ENCODE results near the gene UVSSA. TPM values are rescaled to one million over a fixed set of nuclear protein-coding genes. Genes with fewer than 3 reads are reported as not detected.
"Not testable (repeated sequence)": the region's sequence is repeated elsewhere in the genome, so short reads cannot be mapped to it uniquely, and the experiment has no call there.

Gene UVSSA
- total RNA-seq, 1 donor from 2014 or later = 9.7 TPM

DNA sequence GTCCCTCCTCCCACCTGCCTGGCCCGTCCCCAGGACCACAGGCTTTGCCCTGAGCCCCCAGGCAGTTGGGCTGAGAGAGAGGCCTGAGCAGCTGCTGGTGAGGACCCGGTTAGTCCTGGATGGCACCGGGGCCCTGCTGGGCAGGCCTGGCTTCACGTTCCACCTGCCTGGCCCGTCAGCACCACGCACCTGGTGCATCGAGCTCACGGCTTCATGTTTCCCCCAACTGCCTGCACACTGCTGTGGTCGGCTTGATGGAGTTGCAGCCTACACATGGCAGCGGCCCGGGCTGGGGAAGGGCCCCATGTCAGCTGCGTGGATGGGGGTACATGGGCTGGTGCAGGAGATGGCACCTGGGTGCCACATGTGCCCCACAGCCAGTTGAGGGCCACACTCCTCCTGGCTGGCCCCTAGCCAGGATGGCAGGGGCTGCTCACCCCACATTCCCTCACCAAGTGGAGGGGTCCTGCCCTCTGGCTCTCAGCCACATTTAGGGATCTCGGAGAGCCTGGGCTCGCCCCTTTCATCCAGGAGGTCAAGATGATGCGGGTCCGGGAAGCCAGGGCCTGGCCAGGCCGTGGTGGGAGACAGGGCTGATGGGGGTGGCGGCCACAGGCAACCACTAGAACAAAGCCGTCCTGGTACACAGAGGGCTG, 30.7 kb downstream of the UVSSA start:
- no peak for DNase-seq

DNA sequence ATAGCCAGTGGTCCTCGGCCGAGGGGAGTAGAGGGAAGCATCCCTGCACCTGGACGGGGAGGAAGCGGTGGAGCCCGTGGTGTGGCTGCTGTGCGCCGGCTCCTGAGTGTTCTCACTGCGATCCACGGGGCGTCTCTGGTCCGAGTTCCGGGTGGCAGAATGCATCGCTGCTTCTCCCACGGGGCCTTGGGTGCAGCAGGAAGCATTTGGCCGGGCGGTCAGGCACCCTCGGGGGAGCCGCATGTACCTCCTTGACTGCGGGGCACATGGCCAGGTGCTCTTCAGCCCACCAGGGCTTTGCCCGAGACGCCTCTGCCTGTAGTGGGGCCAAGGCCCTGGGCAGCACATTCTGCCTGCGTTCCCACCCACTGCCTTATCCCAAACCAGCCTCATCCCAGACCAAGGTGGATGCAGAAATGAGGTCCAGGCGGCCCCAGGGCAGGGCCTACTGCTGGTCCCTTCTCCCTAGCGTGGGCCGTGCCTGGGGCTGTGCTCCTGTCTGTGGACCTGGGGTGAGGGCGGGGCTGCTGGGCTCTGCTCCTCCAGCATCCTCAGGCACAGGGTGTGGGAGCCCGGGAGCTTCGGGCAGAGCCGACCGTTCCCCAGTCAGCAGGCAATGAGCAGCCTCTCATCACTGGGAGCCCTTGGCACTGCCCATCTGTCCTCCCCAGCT, 31.7 kb downstream of the UVSSA start:
- DNase-seq = no peak

DNA sequence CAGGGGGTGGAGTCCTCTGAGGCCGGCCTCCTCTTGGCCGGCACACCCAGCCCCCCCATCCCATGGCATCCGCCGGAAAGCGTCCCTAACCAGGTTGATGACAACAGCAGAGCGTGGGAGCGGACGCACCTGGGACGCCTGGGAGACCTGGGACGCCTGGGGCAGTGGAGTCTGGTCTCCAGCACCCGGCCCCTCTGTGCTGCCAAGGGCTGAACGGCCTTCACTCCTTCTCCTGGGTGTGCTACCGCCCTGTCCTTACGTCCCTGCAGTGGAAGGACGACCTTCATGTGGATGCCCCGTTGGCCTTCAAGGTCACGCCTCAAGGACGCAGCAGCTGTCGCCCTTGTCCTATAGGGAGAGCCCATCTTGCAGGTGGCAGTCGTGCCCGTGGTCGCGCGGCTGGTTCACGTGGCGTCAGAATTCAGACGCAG, 32.4 kb downstream of the UVSSA start:
- no peak for DNase-seq

DNA sequence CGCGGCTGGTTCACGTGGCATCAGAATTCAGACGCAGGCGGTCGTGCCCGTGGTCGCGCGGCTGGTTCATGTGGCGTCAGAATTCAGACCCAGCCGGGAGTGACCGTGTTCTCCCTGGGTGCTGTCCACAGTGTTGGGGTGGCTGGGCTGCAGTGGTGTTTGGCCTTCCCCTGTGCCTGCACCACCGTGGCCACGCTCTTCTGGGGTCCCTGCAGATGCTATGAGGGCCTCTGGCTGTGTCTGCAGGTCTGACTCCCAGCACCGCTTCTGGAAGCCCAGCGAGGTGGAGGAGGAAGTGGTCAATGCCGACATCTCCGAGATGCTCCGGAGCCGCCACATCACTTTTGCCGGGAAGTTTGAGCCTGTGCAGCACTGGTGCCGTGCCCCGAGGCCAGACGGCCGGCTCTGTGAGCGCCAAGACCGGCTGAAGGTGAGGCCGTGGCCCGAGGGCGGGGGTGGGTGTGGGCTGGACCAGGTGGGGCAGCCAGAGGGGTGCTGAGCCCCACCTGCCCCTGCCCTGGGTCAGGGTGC, 32.9 kb downstream of the UVSSA start:
- no peak for DNase-seq

DNA sequence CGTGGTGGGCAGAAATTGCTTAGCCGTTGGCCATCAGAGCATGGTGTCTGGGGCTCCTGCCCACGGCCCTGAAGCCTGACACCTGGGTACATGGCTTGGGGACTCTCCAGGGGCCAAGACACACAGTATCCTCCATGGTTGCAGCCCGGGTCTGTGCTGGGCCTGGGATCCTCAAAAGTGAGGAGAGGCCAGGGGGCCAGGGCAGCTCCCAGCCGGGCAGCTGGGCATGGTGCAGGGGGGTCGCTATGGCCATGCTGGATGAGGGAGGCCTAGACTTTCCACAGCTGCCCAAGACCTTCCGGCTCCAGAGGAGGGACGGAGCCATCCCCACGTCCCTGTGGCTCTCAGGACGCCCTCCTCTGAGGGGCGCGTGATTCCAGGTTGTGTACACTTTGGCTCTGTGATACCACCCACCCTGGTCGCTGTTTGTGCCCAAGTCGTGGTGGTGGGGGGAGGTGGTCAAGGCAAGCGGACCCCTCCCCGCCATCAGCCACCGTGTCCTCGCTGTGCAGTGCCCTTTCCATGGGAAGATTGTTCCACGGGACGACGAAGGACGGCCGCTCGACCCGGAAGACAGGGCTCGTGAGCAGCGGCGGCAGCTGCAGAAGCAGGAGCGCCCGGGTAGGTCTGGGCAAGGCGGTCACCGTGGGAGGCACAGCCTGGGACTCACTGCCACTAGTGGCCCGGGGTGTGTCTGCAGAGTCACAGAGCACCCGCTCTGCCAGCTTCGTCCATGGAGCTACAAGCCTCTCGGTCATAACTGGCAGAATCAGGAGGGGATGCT, 33.6 kb downstream of the UVSSA start:
- no peak for DNase-seq

DNA sequence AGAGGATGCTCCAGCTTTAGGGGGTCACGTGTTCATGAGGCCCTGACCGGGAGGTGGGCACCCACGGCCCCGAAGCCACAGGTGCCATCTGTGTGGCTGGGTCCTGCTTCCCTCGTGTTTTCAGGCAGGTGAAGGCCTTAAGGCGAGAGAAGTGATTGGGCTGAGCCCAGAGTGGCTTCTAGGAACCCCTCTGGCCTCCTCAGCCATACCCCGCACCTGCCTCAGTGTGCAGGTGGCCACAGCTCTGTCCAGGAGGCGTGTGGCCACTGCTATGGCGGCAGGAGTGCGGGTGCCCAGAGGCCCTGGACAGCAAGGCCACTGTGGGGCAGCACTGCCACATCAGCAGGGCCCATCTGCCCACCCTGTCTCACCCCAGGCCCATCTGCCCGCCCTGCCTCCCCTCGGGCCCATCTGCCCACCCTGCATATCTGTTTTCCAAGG, 34.2 kb downstream of the UVSSA start:
- no peak for DNase-seq

DNA sequence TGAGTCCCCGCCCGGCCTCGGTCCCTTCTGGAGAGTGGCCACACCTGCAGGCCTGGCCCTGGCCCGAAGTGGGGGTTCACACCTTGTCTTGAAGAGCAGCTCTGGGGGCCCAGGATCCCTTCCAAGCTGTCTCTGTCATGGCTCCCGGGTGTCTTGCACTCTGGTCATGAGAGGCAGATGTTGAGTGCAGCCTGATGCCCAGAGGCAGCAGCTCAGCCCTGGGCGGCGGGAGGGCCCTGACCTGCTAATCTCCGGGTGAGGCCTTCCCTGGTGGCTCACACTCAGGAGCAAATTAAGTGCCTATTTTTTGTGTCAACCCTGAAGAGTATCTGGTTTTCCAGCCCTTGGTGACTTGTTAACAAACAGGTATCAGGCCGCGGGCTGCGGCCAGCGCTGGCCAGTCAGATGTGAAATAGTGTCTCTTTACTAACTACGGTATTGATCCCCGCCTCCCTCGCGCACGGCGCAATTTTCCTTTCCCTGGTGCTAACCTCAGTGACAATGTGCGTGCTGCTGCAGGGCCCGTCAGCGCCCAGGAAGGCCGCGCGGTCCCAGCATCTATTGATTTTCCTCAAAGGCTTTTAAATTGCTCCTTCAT, 35.0 kb downstream of the UVSSA start:
- DNase-seq = no peak

DNA sequence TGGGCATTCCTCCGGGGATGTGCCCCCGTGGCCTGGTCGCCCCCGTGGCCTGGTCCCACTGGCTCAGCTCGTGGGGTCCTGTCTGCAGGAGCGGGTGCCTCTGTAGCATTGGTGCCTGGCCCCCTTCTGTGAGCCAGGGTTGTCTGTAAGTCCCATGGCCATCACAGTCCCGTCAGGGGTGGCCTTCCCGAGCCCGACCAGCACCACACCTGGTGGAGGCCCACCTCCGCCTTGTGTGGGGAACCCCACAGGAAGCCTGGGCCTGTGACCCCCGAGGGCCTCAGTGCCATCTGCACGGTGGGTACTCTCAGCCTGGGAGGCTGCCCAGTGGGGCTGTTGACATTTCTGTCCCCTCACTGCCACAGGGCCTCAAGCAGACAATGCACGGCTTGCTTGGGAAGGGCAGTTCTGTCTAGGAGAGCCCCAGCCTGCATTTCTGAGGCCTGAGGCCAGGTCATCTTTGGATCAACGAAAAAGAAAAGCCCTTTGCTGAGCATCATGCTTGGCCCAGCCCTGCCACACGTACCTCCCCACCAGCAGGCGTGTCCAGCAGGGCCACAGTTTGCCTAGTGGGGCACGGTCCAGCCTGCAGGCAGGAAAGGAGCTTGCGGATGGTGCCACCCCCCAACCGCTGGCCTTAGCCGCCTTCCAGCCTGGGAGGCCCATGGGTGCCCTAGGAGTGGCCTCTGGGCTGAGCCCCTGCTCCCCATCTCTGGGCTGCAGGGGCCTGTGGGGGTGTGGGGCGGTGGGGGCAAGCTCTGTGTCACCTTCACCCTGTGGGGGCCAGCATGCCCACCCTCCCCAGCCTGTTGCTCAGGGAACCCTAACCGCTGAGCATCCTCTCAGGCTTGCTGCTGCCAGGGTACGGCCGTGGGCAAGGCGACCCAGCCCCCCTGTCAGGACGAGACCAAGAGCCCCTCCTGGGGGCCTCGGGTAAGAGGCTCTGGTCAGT, 36.0 kb downstream of the UVSSA start:
- DNase-seq = no peak

DNA sequence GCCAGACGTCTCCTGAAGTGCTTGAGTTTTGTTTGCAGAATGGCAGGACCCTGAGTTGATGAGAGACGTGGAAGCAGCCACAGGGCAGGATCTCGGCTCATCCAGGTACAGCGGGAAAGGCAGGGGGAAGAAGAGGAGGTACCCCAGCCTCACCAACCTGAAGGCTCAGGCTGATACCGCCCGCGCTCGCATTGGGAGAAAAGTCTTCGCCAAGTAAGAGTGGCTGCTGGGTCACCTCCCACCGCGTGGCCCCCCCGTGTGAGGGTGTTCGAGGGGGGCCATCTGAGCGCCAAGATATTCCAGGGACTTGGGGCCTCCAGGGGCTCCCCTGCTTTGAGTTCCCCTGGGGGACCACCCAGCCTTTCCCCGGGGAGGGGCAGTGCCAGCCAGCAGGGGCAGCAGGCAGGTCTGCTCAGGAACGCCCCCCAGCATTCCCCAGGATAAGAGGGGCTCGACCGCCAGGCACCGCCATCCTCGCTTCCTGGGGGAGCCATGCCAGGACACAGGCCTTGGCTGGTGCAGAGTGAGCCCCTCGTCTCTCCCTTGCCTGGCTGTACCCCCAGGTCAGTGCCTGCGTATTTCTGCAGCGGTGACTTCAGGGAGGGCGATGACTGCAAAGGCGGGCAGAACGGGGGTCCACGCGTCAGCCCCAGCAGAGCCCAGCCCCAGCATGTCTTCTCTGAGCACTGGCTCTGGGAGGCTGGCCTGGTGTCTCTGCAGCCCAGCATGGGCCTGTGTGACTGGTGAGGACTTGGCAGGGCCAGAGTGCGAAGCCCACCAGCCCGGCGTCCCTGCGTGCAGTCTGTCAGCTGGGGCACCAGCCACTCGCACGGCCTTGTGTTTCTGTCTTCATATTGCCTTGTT, 37.0 kb downstream of the UVSSA start:
- DNase-seq = no peak

DNA sequence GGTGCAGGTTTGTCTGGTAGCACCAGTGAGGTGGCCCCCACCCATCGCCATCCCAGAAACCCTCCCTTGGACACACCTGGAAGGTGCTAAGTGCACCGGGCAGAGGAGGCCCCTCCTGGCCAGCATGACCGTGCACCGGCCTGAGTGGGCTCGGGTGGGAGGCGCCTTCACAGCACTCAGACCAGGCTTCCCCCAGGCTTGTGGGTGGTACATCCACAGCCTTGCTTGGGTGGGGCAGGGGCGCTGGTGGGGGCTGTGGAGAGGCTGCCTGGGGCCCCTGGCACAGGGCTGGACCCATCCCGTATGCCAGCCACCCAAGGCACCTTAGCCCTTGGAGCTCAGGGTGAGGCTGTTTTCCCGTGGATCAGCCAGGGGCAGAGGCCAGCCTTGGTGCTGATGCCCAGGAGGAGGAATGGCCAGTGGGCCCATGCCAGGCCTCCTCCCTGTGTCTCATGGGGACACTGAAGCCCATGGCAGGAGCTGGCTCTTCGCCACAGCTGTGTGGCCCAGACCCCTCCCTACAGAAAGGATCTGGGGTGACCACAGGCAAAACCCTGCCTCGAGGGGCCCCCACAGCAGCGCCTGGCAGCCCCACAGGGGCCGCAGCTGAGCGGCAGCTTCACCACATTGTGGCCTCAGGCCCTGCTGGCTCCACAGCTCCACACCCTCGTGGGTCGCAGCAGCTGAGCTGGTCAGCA, 37.8 kb downstream of the UVSSA start:
- DNase-seq = no peak

DNA sequence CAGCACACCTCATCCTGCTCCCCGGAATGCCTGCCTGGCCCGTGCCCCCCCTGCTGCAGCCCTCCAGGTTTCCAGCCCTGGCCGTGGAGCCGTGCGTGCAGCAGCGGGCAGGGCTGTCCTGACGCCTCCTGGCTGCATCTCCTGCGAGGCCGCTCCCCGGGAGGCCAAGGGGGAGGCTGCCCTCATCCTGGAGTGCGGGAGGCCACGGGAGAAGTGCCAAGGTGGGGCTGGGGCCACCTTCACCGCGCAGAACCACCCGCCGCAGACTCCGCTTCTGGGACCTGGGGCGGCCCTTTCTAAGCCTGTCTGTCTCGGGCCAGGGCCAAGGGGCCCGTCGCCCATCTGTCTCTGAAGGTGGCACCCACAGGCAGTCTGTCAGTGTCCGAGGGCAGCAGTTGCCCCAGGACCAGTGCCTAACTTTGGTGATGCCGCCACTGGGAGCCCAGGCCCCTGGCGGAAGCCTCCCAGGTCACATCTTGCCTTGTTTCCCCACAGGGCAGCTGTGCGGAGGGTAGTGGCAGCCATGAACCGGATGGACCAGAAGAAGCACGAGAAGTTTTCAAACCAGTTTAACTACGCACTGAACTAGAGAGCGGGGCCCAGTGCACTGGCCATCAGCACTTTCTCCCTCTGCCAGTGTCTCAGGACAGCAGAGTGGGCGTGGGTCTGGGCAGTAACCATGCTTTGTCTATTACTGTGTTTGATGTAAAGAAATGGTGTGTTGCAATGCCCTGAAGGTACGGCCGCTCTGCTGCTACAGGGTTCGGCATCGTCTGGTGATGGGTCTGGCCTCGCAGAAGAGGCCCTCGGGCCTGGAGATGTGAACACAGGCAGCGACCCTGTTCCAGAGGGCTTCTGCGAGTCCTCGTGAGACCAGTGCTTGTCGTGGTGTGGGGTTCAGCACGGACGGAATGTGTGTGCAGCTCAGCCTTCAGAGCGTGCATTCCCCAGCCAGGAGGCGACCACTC, 38.6 kb downstream of the UVSSA start:
- no peak for DNase-seq

DNA sequence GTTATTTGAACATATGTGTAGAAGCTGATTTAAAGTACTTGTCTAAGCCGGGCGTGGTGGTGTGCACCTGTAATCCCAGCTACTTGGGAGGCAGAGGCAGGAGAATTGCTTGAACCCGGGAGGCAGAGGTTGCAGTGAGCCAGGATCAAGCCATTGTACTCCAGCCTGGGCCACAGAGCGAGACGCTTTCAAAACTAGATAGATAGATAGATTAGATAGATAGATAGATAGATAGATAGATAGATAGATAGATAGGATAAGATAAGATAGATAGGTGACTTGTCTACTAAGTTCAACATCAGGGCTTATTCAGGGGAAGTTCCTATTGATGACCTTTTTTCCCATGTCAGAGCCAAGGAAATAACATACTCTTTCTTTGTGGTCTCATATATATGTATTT, 46.4 kb downstream of the UVSSA start:
- not testable (repeated sequence) for DNase-seq

DNA sequence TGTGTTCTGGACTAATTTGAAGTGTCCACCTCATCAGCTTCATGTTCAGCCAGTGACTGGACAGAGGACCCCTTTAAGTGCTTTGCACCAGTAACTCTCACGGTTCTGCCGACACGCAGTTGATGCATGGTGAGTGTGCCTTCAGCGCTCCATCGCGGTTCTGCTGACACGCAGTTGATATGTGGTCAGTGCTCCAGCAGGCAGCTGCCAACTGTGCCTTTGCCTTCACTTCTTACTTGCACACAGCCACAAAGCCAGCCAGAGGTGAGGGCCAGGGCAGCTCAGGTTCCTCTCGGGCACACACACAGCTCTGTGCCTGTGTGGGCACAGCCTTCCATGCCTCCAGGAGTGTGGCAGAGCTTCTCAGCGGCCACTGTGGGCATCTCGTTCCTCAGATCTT, 46.9 kb downstream of the UVSSA start:
- DNase-seq = no peak

DNA sequence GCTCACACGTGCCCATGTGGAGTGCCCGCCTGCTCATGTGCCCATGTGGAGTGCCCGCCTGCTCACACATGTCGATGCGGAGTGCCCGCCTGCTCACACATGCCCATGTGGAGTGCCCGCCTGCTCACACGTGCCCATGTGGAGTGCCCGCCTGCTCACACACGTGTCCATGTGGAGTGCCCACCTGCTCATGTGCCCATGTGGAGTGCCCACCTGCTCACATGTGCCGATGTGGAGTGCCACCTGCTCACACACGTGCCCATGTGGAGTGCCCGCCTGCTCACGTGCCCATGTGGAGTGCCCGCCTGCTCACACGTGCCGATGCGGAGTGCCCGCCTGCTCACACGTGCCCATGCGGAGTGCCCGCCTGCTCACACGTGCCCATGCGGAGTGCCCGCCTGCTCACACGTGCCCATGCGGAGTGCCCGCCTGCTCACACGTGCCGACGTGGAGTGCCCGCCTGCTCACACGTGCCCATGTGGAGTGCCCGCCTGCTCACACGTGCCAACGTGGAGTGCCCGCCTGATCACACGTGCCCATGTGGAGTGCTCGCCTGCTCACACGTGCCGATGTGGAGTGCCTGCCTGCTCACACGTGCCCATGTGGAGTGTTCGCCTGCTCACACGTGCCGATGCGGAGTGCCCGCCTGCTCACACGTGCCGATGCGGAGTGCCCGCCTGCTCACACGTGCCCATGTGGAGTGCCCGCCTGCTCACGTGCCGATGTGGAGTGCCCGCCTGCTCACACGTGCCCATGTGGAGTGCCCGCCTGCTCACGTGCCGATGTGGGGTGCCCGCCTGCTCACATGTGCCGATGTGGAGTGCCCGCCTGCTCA, 47.8 kb downstream of the UVSSA start:
- DNase-seq = not testable (repeated sequence)

DNA sequence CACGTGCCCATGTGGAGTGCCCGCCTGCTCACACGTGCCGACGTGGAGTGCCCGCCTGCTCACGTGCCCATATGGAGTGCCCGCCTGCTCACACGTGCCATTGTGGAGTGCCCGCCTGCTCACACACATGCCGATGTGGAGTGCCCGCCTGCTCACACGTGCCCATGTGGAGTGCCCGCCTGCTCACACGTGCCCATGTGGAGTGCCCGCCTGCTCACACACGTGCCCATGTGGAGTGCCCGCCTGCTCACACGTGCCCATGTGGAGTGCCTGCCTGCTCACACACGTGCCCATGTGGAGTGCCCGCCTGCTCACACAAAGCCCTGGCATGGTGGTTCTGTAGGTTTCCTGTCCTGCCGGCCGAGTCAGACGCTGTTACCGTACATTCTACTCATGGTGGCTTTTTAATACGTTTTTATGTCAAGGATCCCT, 48.4 kb downstream of the UVSSA start:
- not testable (repeated sequence) for DNase-seq

DNA sequence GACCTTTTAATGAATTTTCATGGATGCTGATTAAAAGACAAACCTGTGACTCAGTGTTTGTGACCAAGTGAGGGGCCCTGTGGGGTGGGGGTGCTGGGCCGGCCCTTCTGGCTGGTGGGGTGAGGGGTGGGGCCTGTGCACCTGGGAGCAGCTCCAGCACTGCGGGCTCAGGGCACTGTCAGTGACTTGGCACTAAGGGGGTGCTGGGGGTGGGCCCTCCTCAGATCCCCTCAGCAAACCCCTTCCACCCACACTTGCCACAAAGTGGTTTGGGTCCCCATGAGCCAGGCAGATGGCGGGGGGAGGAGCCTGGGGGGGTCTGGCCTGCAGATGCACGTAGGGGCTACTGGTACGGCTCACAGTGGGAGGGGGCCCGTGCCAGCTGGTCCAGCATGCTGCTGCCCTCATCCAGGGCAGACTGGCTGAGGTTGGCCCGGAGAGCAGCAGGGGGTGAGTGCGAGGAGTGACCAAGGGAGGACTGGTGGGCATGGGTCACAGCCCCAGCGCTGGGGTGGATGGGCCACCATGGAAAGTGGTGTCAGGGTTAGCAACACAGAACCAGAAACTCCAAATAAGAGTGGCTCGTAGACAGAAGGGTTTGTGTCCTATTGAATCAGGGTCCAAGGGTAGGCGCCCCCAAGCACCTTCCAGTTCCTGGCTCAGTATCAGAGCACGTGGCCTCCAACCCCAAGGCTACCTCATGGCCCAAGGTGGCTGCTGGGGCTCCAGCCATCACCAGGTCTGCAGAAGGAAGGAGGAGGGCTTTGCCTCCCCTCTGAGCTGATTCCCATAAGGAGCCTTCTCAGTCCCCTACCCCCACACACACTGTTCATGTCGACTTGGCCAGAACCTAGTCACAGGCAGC, 49.2 kb downstream of the UVSSA start:
- DNase-seq = no peak
